Measurements from ENCODE around the gene ZSCAN4.

GRCh38 chr19:57633832-57634131 is 35.0 kb upstream of the ZSCAN4 start:
- TF ChIP-seq CTCF (IDR thresholded peaks at IDR 0.05; ENCODE audit: poor library complexity) (no peak), EZH2phosphoT487 (IDR thresholded peaks at IDR 0.05; ENCODE audit: low read depth, severe bottlenecking, unreplicated experiment) (no peak)
